ENCODE measurements around the gene TMPRSS13. TPM values are rescaled to one million over a fixed set of nuclear protein-coding genes. Genes with fewer than 3 reads are reported as not detected.

Gene TMPRSS13
- total and polyA plus RNA-seq, 9 of the 15 experiments (the other 6 are each of a cell fraction or from before 2014, with no cell fraction given): 0.11 to 0.29 (median 0.15) TPM

GRCh38 chr11:117961896-117962295 is 32.7 kb upstream of the TMPRSS13 start:
- no peak overlapping the region for H3K4me3 ChIP-seq
- DNase-seq (ENCODE audit: extremely low read depth in 1 of 4, low spot score in 3 of 4) (no peak), FAIRE-seq (no peak), ATAC-seq (no peak)
- ChIA-PET CTCF (ENCODE audit: low intra/inter-chr PET ratio) (no interaction called here), POLR2A (no interaction called here)
- no peaks in the 10 kb centered on the region for H3K9me1 ChIP-seq (ENCODE audit: control insufficient read depth, insufficient read depth, low read length)
- intact Hi-C loops (cut with micrococcal nuclease) (no loop called here), in situ Hi-C loops (cut with MboI) (no loop called here)
- H3K4me2 ChIP-seq (ENCODE audit: insufficient read depth, low read length): no peak overlapping the region
- H3K9ac ChIP-seq (ENCODE audit: insufficient read depth in 1 of 2, low read depth in 2 of 2, low read length in 2 of 2): no peak overlapping the region
- H3K4me1 ChIP-seq (replicated peaks in 1 of 2; ENCODE audit: control insufficient read depth in 2 of 2, insufficient read depth in 2 of 2, low read length in 2 of 2): peaks cover 0 to 11% of the 10 kb centered on the region in 2 experiments; a peak in 3 of 5 replicates
- 0 out of 2 replicates have a peak overlapping the region, but pooled peaks have one; percentile 12 for H2AFZ ChIP-seq (ENCODE audit: low read depth, low read length)
- H4K20me1 ChIP-seq (replicated peaks; ENCODE audit: control insufficient read depth, insufficient read depth, low read length): no peaks in the 10 kb centered on the region
- no peaks in the 10 kb centered on the region for H3K9me3 ChIP-seq (replicated peaks; ENCODE audit: control insufficient read depth, insufficient read depth, low read depth, low read length)
- no peak overlapping the region for H3K27ac ChIP-seq (ENCODE audit: extremely low read depth, low read depth, low read length)
- no peaks in the 10 kb centered on the region for H3K79me2 ChIP-seq (ENCODE audit: control insufficient read depth, insufficient read depth, low read length)
- WGBS (ENCODE audit: insufficient coverage, low coverage, missing lambda C conversion rate): 85% methylated on average over 7 of the region's 10 CpGs
- BruUV-seq (replicated peaks): no TSS peak
- H3K27me3 ChIP-seq (ENCODE audit: control insufficient read depth in 2 of 2, insufficient read depth in 2 of 2, low read length in 2 of 2): no peaks in the 10 kb centered on the region
- no peaks in the 10 kb centered on the region for H3K36me3 ChIP-seq (ENCODE audit: control insufficient read depth, insufficient read depth, low read length)
- TF ChIP-seq, protein P1, sequence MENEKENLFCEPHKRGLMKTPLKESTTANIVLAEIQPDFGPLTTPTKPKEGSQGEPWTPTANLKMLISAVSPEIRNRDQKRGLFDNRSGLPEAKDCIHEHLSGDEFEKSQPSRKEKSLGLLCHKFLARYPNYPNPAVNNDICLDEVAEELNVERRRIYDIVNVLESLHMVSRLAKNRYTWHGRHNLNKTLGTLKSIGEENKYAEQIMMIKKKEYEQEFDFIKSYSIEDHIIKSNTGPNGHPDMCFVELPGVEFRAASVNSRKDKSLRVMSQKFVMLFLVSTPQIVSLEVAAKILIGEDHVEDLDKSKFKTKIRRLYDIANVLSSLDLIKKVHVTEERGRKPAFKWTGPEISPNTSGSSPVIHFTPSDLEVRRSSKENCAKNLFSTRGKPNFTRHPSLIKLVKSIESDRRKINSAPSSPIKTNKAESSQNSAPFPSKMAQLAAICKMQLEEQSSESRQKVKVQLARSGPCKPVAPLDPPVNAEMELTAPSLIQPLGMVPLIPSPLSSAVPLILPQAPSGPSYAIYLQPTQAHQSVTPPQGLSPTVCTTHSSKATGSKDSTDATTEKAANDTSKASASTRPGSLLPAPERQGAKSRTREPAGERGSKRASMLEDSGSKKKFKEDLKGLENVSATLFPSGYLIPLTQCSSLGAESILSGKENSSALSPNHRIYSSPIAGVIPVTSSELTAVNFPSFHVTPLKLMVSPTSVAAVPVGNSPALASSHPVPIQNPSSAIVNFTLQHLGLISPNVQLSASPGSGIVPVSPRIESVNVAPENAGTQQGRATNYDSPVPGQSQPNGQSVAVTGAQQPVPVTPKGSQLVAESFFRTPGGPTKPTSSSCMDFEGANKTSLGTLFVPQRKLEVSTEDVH (IDR thresholded peaks at IDR 0.05; ENCODE audit: low read depth, partially characterized antibody): no peak
- no peak for TF ChIP-seq ZNF347 (CRISPR knock-in tag; IDR thresholded peaks at IDR 0.05; ENCODE audit: low read depth)
- no peak for TF ChIP-seq ETS2 (tag; IDR thresholded peaks at IDR 0.05; ENCODE audit: borderline replicate concordance, poor library complexity, severe bottlenecking)
- TF ChIP-seq IFI16 (CRISPR knock-in tag; IDR thresholded peaks at IDR 0.05): no peak
- no peak for TF ChIP-seq ELF4 (CRISPR knock-in tag; IDR thresholded peaks at IDR 0.05)
- TF ChIP-seq ZNF133 (CRISPR knock-in tag; IDR thresholded peaks at IDR 0.05): no peak
- TF ChIP-seq, protein P2, sequence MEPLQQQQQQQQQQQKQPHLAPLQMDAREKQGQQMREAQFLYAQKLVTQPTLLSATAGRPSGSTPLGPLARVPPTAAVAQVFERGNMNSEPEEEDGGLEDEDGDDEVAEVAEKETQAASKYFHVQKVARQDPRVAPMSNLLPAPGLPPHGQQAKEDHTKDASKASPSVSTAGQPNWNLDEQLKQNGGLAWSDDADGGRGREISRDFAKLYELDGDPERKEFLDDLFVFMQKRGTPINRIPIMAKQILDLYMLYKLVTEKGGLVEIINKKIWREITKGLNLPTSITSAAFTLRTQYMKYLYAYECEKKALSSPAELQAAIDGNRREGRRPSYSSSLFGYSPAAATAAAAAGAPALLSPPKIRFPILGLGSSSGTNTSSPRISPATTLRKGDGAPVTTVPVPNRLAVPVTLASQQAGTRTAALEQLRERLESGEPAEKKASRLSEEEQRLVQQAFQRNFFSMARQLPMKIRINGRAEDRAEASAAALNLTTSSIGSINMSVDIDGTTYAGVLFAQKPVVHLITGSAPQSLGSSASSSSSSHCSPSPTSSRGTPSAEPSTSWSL (CRISPR knock-in tag; IDR thresholded peaks at IDR 0.05; ENCODE audit: borderline replicate concordance): no peak
- TF ChIP-seq, protein P3, sequence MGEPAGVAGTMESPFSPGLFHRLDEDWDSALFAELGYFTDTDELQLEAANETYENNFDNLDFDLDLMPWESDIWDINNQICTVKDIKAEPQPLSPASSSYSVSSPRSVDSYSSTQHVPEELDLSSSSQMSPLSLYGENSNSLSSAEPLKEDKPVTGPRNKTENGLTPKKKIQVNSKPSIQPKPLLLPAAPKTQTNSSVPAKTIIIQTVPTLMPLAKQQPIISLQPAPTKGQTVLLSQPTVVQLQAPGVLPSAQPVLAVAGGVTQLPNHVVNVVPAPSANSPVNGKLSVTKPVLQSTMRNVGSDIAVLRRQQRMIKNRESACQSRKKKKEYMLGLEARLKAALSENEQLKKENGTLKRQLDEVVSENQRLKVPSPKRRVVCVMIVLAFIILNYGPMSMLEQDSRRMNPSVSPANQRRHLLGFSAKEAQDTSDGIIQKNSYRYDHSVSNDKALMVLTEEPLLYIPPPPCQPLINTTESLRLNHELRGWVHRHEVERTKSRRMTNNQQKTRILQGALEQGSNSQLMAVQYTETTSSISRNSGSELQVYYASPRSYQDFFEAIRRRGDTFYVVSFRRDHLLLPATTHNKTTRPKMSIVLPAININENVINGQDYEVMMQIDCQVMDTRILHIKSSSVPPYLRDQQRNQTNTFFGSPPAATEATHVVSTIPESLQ (CRISPR knock-in tag; IDR thresholded peaks at IDR 0.05): no peak
- no peak for TF ChIP-seq HNRNPL (IDR thresholded peaks at IDR 0.05; ENCODE audit: low read depth, low read length)
- TF ChIP-seq GTF3C2 (IDR thresholded peaks at IDR 0.05; ENCODE audit: borderline replicate concordance, extremely low read depth, insufficient read length): no peak
- TF ChIP-seq HMG20B (CRISPR knock-in tag; IDR thresholded peaks at IDR 0.05): no peak

All from K562 (cell line).